CD4-positive, alpha-beta T cell treated with Interleukin-17A for 1 hour (primary cell): ENCODE results near the gene SPG21.

Experiments
- DNase-seq: peaks from one replicate; pipeline ENCODE4 v3.0.0-alpha.2; 2020

Gene SPG21

DNA sequence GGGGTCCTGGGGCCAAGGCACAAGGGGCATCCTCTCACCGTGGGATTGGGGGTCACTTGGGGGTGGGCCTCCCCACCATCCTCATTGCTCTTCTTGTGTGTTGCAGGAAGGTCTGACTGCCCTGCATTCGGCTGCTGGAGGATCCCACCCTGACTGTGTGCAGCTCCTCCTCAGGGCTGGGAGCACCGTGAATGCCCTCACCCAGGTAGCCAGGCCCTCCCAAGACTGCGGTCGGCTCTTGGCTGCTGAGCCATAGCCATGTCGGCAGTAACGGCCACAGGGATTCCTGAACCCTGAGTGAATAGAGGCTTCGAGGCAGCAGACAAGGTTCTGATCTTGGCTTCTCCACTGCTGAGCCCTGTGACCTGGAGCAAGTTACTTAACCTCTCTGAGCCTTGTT is 58.3 kb downstream of the SPG21 start:
- DNase-seq: no peak

DNA sequence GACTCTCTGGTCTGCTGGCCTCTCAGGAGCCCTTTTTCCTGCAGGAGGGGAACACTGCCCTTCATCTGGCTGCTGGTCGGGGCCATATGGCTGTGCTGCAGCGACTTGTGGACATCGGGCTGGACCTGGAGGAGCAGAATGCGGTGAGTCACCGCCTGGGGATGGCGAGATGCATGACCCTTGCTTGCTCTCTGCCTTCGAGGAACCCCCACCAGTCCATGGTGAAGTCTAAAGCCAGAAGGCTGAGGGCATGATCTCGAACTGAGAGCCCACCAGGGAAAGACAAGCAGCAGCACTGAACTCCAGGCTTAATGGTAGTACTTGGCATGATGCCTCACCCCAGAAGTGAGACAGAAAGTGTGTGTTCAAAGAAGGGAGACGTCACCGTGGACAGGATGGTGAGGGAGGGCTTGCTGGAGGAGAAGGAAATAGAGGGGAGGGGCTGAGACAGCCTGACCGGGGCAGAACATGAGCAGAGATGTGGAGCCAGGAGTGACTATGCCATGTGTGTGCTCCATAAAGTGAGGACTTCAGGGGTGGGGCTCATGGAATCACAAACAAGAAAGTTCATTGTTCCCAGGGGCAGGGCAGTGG is 58.8 kb downstream of the SPG21 start:
- DNase-seq: no peak

- no peak for DNase-seq
Observed at GRCh38 chr15:64930019-64930652, 59.6 kb downstream of the SPG21 start.

DNA sequence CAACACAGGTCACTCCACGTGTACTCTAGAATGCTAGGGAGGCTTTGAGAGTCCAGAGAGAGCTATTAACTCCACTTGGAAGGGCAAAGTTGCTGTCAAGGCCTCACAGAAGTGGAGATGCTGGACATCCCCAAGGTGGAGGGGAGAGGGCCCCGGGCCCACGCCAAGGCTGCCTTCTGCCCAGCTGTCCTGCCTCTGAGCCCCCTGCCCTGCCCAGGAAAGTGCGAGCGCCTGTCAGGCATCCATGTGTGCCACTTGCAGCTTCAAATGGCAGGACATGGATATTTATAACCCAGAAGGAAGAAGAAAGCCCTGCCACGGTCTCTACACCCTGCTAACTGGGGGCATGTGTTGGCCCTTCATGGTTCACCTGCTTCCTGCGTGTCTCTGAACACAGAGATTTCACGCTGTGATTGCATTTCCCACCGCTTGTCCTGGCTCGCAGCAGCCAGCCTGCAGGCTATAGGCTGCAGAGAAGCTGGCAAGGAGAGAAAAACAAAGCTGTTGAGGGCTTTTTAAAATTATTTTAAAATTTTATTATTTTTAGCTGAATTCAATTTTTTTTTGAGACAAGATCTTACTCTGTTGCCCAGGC is 61.0 kb downstream of the SPG21 start:
- DNase-seq: no peak

DNA sequence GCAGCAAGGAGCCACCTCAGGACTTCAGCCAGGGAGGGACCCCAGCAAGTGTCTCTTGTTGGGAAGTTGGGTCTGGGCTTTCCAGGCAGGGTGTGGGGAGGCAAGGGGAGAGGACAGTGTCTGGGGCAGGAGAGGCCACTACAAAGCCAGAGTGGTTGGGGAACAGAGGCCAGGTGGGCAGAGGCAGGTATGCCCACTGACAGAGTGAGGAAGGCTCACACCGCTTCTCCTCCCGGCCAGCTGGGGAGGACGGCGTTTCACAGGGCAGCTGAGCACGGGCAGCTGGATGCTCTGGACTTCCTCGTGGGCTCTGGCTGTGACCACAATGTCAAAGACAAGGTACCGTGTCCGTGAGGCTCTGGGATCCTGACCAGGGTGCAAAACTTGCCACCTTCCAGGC is 63.1 kb downstream of the SPG21 start:
- DNase-seq: no peak

- no peak for DNase-seq
Observed at GRCh38 chr15:64925335-64926330, 64.1 kb downstream of the SPG21 start.

DNA sequence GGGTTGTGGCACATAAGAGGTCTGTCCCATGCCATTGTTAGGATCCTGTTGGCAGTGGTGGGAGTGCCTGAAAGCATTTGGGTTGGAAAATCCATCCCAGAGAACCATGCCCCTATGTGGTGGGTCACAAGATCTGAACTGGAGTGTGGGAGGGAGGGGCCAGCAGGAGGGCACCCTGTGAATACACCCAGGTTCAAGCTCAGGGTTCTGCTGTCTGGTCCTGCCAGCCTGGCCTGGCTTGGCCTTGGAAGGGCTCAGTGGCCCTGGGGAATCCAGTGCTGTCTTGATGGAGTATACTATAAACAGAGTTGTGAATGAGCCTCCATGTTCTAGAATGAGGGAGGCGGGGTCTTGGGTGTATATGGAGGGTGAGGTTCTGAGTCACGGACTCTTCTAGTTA is 66.2 kb downstream of the SPG21 start:
- DNase-seq: no peak

GRCh38 chr15:64921711-64922110 is 68.0 kb downstream of the SPG21 start:
- DNase-seq: no peak

DNA sequence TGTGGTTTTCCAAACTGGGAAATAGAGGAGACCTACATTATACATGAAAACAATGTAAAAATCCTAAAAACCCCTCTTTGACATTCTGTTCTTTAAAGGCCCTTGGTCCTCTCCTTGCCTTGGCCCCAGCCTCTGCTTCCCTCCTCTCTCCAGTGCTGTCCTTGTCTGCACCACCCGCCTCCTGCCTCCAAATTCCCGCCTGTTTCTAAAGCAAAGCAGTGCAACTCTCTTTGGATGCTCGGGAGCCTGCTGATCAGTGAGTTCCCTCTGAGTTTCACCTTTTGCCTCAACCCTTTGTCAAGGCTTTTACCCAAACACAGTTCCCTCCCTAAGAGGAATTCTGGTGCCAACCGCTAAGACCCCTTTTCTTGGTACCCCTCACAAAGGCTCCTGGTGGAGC is 70.0 kb downstream of the SPG21 start:
- no peak for DNase-seq

DNA sequence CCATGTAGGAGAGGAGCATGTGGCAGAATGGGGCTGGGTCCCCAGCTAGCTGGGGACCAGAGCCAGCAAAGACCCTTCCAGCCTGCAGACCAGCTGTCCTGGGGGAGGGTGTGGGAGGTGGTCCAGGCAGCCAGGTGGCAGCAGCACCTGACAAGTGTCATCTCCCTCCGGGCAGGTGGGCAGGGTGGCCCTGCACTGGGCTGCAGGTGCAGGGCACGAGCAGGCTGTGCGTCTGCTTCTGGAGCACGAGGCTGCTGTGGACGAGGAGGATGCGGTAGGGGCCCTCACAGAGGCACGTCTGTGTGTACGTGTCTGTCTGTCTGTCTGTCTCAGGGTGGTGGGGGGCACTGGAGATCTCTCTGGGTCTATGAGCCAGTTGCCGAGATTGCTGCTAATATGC is 72.5 kb downstream of the SPG21 start:
- no peak for DNase-seq

DNA sequence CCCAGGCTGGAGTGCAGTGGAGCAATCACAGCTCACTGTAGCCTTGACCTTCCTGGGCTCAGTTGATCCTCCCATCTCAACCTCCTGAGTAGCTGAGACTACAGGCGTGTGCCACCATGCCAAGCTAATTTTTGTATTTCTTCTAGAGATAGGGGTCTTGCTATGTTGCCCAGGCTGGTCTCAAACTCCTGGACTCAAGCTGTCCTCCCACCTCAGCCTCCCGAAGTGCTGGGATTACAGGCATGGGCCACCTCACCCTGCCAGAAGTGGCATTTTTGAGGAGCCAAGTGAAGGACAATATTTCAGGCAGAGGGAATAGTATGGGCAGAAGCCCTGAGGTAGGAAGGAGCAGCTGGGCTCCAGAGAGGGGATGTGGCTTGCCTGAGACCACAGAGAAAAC is 73.3 kb downstream of the SPG21 start:
- no peak for DNase-seq

- DNase-seq: no peak
Observed at GRCh38 chr15:64915518-64916227, 74.0 kb downstream of the SPG21 start.
